ENCODE measurements around the gene SARNP. TPM values are rescaled to one million over a fixed set of nuclear protein-coding genes. Genes with fewer than 3 reads are reported as not detected.
"Not testable (repeated sequence)": the region's sequence is repeated elsewhere in the genome, so short reads cannot be mapped to it uniquely, and the experiment has no call there.

The SARNP gene
- total RNA-seq, 1 donor from 2014 or later, result 33.1 TPM

GRCh38 chr12:55838361-55838760 is 20.8 kb upstream of the SARNP start:
- no peak for TF ChIP-seq CTCF (IDR thresholded peaks at IDR 0.05)
- no peak for TF ChIP-seq POLR2AphosphoS5 (IDR thresholded peaks at IDR 0.05; ENCODE audit: insufficient read depth in 1 of 2, low read depth in 1 of 2)
- no peak for TF ChIP-seq POLR2A (IDR thresholded peaks at IDR 0.05)

GRCh38 chr12:55834400-55834799 is 16.9 kb upstream of the SARNP start:
- H3K27ac ChIP-seq; H3K36me3 ChIP-seq; intact Hi-C loops (cut with DNase I); H3K4me3 ChIP-seq; H3K9me3 ChIP-seq; H3K27me3 ChIP-seq; DNase-seq (ENCODE audit: extremely low spot score in 2 of 2): not testable (repeated sequence)
- peaks cover 34% of the 10 kb centered on the region for H3K4me1 ChIP-seq

More at GRCh38 chr12:55838361-55838760, 20.8 kb upstream of the SARNP start:
- no peaks in the 10 kb centered on the region for H3K9me3 ChIP-seq
- no peaks in the 10 kb centered on the region for H3K27me3 ChIP-seq
- peaks cover 21% of the 10 kb centered on the region for H3K4me1 ChIP-seq
- DNase-seq (ENCODE audit: extremely low spot score in 2 of 2), result no peak
- no peak overlapping the region for H3K27ac ChIP-seq
- no peak overlapping the region for H3K4me3 ChIP-seq
- intact Hi-C loops (cut with DNase I), result no loop called here
- no peaks in the 10 kb centered on the region for H3K36me3 ChIP-seq

- no peak overlapping the region for H3K4me3 ChIP-seq
- no peaks in the 10 kb centered on the region for H3K9me3 ChIP-seq
- H3K4me1 ChIP-seq, result peaks cover 43% of the 10 kb centered on the region
- TF ChIP-seq CTCF (IDR thresholded peaks at IDR 0.05) (no peak), POLR2AphosphoS5 (IDR thresholded peaks at IDR 0.05; ENCODE audit: insufficient read depth in 1 of 2, low read depth in 1 of 2) (no peak), POLR2A (IDR thresholded peaks at IDR 0.05) (no peak)
- DNase-seq (ENCODE audit: extremely low spot score in 2 of 2), result no peak
- no peaks in the 10 kb centered on the region for H3K27me3 ChIP-seq
- peak overlapping the region; percentile 40 for H3K27ac ChIP-seq
- no peaks in the 10 kb centered on the region for H3K36me3 ChIP-seq
- intact Hi-C loops (cut with DNase I), result no loop called here
These were observed 15.5 kb upstream of the SARNP start for GRCh38 chr12:55833056-55833455.

GRCh38 chr12:55831447-55831815 is 13.9 kb upstream of the SARNP start:
- no peaks in the 10 kb centered on the region for H3K36me3 ChIP-seq
- no peak for TF ChIP-seq CTCF (IDR thresholded peaks at IDR 0.05)
- no peak for DNase-seq (ENCODE audit: extremely low spot score in 2 of 2)
- no peaks in the 10 kb centered on the region for H3K27me3 ChIP-seq
- H3K9me3 ChIP-seq, result no peaks in the 10 kb centered on the region
- peak overlapping the region; percentile 79 to 87 for H3K4me3 ChIP-seq
- intact Hi-C loops (cut with DNase I), result no loop called here
- peaks cover 59% of the 10 kb centered on the region for H3K4me1 ChIP-seq
- peak overlapping the region; percentile 91 for H3K27ac ChIP-seq

- H3K4me1 ChIP-seq, result peaks cover 66% of the 10 kb centered on the region
- no peaks in the 10 kb centered on the region for H3K36me3 ChIP-seq
- H3K27me3 ChIP-seq, result no peaks in the 10 kb centered on the region
- intact Hi-C loops (cut with DNase I), result no loop called here
- H3K4me3 ChIP-seq, result peak overlapping the region; percentile 79 to 87
- TF ChIP-seq POLR2AphosphoS5 (IDR thresholded peaks at IDR 0.05; ENCODE audit: insufficient read depth in 1 of 2, low read depth in 1 of 2) (peak in 1 of 2 donors; percentile 82), CTCF (IDR thresholded peaks at IDR 0.05) (no peak), POLR2A (IDR thresholded peaks at IDR 0.05) (peak in 1 of 2 donors; percentile 83)
- H3K27ac ChIP-seq, result peak overlapping the region; percentile 91
- peak in 1 of 2 donors; percentile 93 for DNase-seq (ENCODE audit: extremely low spot score in 2 of 2)
- no peaks in the 10 kb centered on the region for H3K9me3 ChIP-seq
These were observed 13.3 kb upstream of the SARNP start for GRCh38 chr12:55830601-55831446.
